ENCODE results near the gene TMEM100.
A peak's percentile ranks its signal among the peaks of the same experiment; 100 is the strongest.

TMEM100 gene

DNA sequence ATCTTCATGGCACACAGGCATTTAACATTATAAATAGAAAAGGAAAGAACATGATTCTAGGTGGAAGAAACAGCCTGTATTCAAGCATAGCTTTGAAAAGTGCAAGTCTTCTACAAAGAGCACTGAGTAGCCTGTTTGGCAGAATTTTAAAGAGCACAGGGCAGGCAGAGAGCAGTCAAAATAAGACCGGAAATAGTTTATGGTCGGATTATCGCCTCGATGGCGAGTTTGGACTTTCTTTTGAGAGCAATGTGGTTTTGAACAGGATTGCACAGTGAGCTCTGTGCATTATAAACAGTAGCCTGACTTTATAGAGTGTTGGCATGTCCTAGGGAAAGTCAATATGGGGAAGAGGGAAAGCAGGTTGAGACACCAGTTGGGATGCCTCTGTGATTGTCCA, 6.2 kb upstream of the TMEM100 start:
- Histone ChIP-seq H3K27ac (ENCODE audit: low read depth, low read length) (no peak overlapping the region), H3K4me3 (ENCODE audit: low read depth, low read length) (no peak overlapping the region), H3K9me3 (ENCODE audit: control insufficient read depth, insufficient read depth, low read length) (no peaks in the 10 kb centered on the region), H3K36me3 (ENCODE audit: control insufficient read depth, insufficient read depth, low read length) (no peaks in the 10 kb centered on the region), H3K27me3 (ENCODE audit: control insufficient read depth, insufficient read depth, low read length) (no peaks in the 10 kb centered on the region), H3K4me1 (ENCODE audit: control insufficient read depth, insufficient read depth, low read length) (peaks cover 33% of the 10 kb centered on the region), H3K9ac (ENCODE audit: low read depth, low read length) (no peak overlapping the region)

DNA sequence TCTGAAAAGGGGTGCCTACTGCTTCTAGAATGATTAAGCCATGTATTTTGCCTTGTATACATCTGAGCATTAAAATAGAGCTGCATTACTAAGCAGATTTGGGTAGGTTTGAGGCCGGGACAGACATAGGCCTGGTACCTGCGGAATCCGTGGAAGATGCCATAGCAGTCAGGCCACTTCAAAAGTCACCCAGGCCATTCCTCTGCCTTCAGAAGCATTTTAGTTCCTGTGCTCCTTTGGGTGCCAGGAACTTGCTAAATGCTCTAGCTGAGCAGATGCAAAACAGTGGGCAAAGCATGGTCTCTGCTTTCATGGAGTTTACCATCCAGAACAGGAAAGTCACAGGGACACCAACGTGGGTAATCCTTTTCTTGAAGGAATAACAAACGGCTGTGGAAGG, 5.7 kb upstream of the TMEM100 start:
- no peak overlapping the region for H3K9ac ChIP-seq (ENCODE audit: low read depth, low read length)
- no peaks in the 10 kb centered on the region for H3K36me3 ChIP-seq (ENCODE audit: control insufficient read depth, insufficient read depth, low read length)
- H3K4me1 ChIP-seq (ENCODE audit: control insufficient read depth, insufficient read depth, low read length): peaks cover 29% of the 10 kb centered on the region
- no peaks in the 10 kb centered on the region for H3K27me3 ChIP-seq (ENCODE audit: control insufficient read depth, insufficient read depth, low read length)
- no peaks in the 10 kb centered on the region for H3K9me3 ChIP-seq (ENCODE audit: control insufficient read depth, insufficient read depth, low read length)
- no peak overlapping the region for H3K4me3 ChIP-seq (ENCODE audit: low read depth, low read length)
- H3K27ac ChIP-seq (ENCODE audit: low read depth, low read length): no peak overlapping the region

DNA sequence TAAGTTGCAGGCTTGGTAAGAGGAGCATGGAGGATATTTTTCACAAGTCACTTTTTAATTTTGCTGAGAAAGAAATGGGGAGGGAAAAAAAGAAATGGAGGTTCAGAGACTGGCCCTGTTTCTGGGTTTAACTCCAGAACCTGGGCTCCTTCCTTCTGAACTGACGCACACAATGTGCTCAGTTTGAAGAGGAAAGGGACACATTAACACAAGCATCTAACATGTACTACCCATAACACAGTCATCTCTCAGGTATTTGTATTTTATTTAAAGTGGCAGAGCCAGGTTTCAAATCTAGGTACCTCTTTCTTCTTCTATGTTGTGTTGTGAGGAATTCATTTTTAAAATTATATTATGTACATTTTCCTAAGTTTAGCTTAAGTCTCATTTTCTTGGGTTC, 5.3 kb upstream of the TMEM100 start:
- H3K9me3 ChIP-seq (ENCODE audit: control insufficient read depth, insufficient read depth, low read length): no peaks in the 10 kb centered on the region
- H3K36me3 ChIP-seq (ENCODE audit: control insufficient read depth, insufficient read depth, low read length): no peaks in the 10 kb centered on the region
- no peak overlapping the region for H3K9ac ChIP-seq (ENCODE audit: low read depth, low read length)
- H3K4me1 ChIP-seq (ENCODE audit: control insufficient read depth, insufficient read depth, low read length): peaks cover 32% of the 10 kb centered on the region
- H3K27me3 ChIP-seq (ENCODE audit: control insufficient read depth, insufficient read depth, low read length): no peaks in the 10 kb centered on the region
- no peak overlapping the region for H3K4me3 ChIP-seq (ENCODE audit: low read depth, low read length)
- H3K27ac ChIP-seq (ENCODE audit: low read depth, low read length): no peak overlapping the region

DNA sequence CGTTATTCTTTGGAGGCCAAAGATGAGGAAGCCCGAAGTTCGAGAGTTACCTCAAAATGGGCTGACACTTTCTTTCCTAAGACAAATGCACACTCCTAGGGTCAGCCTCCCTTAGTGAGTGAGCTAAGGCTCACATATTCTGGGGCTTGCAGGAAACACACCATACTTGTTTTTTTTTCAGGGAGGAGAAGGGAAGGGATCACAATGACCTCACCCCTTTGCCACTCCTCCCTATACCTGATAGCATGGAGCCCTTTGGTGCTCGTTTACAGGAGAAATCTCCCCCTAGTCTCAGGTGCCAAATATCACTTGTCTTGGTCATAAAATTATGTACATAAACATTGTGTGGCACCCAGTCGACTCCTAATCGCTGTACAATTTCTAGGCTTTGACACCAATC, 4.6 kb upstream of the TMEM100 start:
- Histone ChIP-seq H3K4me3 (ENCODE audit: low read depth, low read length) (no peak overlapping the region), H3K27me3 (ENCODE audit: control insufficient read depth, insufficient read depth, low read length) (no peaks in the 10 kb centered on the region), H3K9me3 (ENCODE audit: control insufficient read depth, insufficient read depth, low read length) (no peaks in the 10 kb centered on the region), H3K27ac (ENCODE audit: low read depth, low read length) (no peak overlapping the region), H3K9ac (ENCODE audit: low read depth, low read length) (no peak overlapping the region), H3K36me3 (ENCODE audit: control insufficient read depth, insufficient read depth, low read length) (no peaks in the 10 kb centered on the region), H3K4me1 (ENCODE audit: control insufficient read depth, insufficient read depth, low read length) (peaks cover 33% of the 10 kb centered on the region)

DNA sequence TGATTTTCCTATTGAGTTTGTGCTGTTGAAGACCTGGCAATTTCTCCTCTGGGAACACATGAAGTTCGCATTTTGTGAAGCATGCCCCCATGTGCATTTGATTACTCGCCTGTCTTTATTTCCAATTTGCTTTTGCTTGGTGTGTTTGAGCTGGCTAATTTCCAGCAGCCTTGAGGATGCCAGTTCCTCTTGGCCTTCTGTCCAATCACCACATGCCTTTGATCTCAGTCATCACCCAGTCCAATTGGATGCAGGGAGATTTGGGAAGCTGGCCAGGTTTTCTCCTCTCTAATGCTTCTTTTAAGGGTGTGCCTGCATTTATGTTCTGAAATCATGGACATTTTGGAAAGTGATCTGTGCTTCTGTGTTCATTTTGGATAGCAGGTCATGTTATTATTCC, 3.8 kb upstream of the TMEM100 start:
- no peaks in the 10 kb centered on the region for H3K27me3 ChIP-seq (ENCODE audit: control insufficient read depth, insufficient read depth, low read length)
- peaks cover 26% of the 10 kb centered on the region for H3K4me1 ChIP-seq (ENCODE audit: control insufficient read depth, insufficient read depth, low read length)
- H3K9ac ChIP-seq (ENCODE audit: low read depth, low read length): no peak overlapping the region
- H3K36me3 ChIP-seq (ENCODE audit: control insufficient read depth, insufficient read depth, low read length): no peaks in the 10 kb centered on the region
- no peak overlapping the region for H3K4me3 ChIP-seq (ENCODE audit: low read depth, low read length)
- H3K27ac ChIP-seq (ENCODE audit: low read depth, low read length): no peak overlapping the region
- H3K9me3 ChIP-seq (ENCODE audit: control insufficient read depth, insufficient read depth, low read length): no peaks in the 10 kb centered on the region

DNA sequence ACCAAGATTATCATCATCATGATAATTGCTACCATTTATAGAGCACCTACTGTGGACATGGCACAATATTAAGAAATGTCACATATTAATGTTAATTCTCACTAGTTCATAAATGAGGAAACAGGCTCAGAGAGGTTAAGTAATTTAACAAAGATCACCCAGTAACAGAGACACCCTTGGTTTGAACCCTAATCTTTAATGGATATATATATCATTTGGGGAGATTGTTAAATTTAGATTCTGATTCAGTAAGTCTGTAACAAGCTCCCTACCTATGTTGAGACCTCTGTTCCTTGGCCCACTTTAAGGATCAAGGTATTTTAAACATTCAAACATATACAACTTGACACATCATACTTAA, 804 bp upstream of the TMEM100 start:
- Histone ChIP-seq H3K9ac (ENCODE audit: low read depth, low read length) (no peak overlapping the region), H3K36me3 (ENCODE audit: control insufficient read depth, insufficient read depth, low read length) (no peaks in the 10 kb centered on the region), H3K4me3 (ENCODE audit: low read depth, low read length) (no peak overlapping the region), H3K27ac (ENCODE audit: low read depth, low read length) (no peak overlapping the region), H3K9me3 (ENCODE audit: control insufficient read depth, insufficient read depth, low read length) (no peaks in the 10 kb centered on the region), H3K27me3 (ENCODE audit: control insufficient read depth, insufficient read depth, low read length) (no peaks in the 10 kb centered on the region), H3K4me1 (ENCODE audit: control insufficient read depth, insufficient read depth, low read length) (peaks cover 25% of the 10 kb centered on the region)

DNA sequence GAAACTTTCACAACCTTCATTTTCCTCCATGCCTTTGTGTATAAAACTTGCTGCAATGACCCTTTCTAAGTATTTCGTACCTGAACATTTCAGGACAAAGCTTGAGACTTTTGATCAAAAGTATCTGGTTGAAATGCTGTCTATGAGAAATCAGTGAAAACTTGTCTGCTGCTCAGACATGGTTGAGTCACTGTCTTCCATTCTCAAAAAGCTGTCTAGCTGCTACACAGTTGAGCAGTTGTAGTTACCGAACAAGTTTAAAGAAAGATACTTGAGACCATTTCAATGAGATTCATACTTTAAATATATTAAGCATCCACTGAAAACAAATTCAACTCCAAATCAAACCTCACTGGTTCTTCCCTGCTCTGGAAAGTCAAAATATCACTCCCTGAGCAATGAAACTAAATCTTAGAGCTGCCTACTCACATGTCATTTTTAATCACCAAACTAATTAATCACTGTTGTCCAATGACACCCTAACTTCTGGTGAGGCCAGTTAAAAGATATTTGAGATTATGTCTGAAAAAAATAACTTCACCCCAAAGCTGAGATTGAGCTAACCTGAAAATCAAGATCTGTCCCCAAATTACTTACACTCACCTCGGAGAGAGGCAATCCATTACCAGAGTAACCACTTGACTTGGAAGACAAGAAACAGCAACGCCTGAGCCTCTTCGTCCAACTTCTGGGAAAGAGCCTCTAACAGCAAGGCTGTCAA, 488 bp downstream of the TMEM100 start:
- Histone ChIP-seq H3K36me3 (ENCODE audit: control insufficient read depth, insufficient read depth, low read length) (no peaks in the 10 kb centered on the region), H3K27me3 (ENCODE audit: control insufficient read depth, insufficient read depth, low read length) (no peaks in the 10 kb centered on the region), H3K4me3 (ENCODE audit: low read depth, low read length) (peak overlapping the region; percentile 48), H3K27ac (ENCODE audit: low read depth, low read length) (no peak overlapping the region), H3K4me1 (ENCODE audit: control insufficient read depth, insufficient read depth, low read length) (peaks cover 27% of the 10 kb centered on the region), H3K9me3 (ENCODE audit: control insufficient read depth, insufficient read depth, low read length) (no peaks in the 10 kb centered on the region), H3K9ac (ENCODE audit: low read depth, low read length) (no peak overlapping the region)

DNA sequence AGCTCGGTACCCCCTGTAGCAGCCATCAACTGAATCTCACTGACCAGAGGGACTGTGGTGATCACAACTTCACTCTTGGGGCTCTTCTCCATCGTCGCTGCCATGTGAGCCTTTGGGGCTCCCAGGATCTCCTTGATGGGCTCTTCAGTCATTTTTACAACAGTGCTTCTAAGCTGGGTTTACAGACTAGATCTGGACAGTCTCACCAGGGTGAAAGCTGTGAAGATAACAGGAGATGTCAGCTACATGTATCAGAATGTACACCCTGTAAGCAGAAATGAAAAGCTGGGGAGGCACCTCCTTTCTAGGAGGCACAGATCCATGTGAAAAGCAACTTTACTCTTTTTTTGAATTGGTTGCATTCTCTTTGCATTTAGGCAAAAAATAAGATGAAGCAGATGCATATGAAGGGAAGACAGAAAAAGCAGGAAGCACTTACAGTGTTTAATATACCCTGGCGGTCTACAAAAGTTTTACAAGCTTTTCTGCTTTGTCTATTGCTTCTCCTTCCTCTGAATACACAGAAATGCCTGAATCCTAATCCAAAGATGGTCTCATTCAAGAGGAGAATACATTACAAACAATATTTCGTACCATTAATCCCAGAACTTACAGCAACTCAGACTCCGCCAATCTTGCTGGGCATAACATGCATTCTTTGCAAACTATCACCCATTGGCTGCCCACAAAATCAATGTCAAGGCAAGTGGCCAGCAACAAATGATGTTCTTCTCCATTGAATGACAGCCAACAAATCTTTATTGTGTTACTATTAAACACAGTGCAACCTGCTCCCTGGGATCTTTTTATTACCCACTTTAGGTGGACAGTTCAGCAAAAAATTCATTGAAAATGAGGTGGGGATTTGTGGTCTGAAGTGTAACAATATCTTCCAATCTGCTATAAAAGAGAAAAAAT, 1.5 kb downstream of the TMEM100 start:
- Histone ChIP-seq H3K9ac (ENCODE audit: low read depth, low read length) (no peak overlapping the region), H3K27ac (ENCODE audit: low read depth, low read length) (no peak overlapping the region), H3K36me3 (ENCODE audit: control insufficient read depth, insufficient read depth, low read length) (no peaks in the 10 kb centered on the region), H3K4me3 (ENCODE audit: low read depth, low read length) (no peak overlapping the region), H3K27me3 (ENCODE audit: control insufficient read depth, insufficient read depth, low read length) (no peaks in the 10 kb centered on the region), H3K9me3 (ENCODE audit: control insufficient read depth, insufficient read depth, low read length) (no peaks in the 10 kb centered on the region), H3K4me1 (ENCODE audit: control insufficient read depth, insufficient read depth, low read length) (peaks cover 27% of the 10 kb centered on the region)

DNA sequence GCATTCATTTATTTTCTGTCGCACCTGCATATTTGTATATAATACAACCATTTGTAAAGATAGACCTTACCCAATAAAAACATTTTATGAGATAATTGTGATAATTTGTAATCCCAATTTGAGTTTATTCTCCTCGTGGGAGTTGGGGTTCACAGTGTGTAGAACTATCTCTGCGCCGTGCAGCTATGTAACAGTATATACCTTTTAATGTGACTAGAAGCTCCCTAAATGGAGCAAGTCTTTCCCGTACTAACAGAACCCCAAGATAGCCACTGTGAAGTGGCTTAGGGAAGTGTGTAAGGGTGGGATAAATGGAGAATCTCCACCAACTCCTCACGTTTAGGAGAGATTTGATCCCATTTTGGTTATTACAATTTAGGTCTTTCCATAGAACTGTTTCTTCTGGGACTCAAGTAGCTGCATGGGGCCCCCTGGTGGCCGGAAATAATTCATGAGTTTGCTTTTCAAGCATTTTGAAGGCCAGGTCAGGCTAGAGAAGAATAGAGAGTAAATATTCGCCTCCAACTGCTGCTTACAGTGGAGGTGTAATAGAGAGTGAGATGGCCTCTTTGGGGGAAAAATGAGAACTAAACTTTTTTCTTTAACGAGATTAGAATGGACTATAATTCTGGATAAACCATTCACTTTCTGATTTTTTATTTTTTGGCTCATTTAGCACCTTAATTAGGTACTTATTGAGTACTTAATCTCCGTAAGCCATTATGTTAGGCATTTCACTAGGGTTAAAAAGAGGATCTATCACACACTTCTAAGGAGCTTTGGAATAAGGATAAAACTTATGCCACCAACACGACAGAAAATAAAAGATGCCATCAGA, 4.5 kb downstream of the TMEM100 start:
- no peaks in the 10 kb centered on the region for H3K27me3 ChIP-seq (ENCODE audit: control insufficient read depth, insufficient read depth, low read length)
- no peaks in the 10 kb centered on the region for H3K36me3 ChIP-seq (ENCODE audit: control insufficient read depth, insufficient read depth, low read length)
- H3K9ac ChIP-seq (ENCODE audit: low read depth, low read length): no peak overlapping the region
- H3K4me1 ChIP-seq (ENCODE audit: control insufficient read depth, insufficient read depth, low read length): peaks cover 18% of the 10 kb centered on the region
- no peaks in the 10 kb centered on the region for H3K9me3 ChIP-seq (ENCODE audit: control insufficient read depth, insufficient read depth, low read length)
- H3K4me3 ChIP-seq (ENCODE audit: low read depth, low read length): no peak overlapping the region
- H3K27ac ChIP-seq (ENCODE audit: low read depth, low read length): no peak overlapping the region

DNA sequence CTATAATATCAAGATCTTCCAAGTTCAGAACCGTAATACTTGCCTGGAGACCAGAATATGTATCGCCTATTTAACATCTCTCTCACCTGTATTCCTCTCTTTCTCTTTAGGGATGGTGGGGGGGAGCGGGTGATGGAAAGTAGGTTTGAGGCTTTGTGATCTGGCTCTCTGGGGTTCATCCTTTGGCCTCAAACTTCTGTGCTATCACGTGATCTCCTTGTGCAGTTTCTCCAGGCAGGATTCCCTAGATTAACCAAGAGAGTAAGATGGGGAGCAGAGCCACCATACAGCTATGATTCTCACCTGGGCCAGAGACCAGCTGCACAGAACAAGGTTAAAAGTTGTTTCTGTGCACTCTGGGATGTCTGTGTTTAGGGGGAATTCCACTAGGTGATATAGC, 5.2 kb downstream of the TMEM100 start:
- no peaks in the 10 kb centered on the region for H3K9me3 ChIP-seq (ENCODE audit: control insufficient read depth, insufficient read depth, low read length)
- H3K27ac ChIP-seq (ENCODE audit: low read depth, low read length): no peak overlapping the region
- H3K36me3 ChIP-seq (ENCODE audit: control insufficient read depth, insufficient read depth, low read length): no peaks in the 10 kb centered on the region
- no peak overlapping the region for H3K4me3 ChIP-seq (ENCODE audit: low read depth, low read length)
- H3K9ac ChIP-seq (ENCODE audit: low read depth, low read length): no peak overlapping the region
- H3K27me3 ChIP-seq (ENCODE audit: control insufficient read depth, insufficient read depth, low read length): no peaks in the 10 kb centered on the region
- H3K4me1 ChIP-seq (ENCODE audit: control insufficient read depth, insufficient read depth, low read length): peaks cover 11% of the 10 kb centered on the region
